Bronchial epithelial cell (primary cell): Measurements from ENCODE around the gene HMGCS1. TPM values are rescaled to one million over a fixed set of nuclear protein-coding genes. Genes with fewer than 3 reads are reported as not detected.

Experiments used
- DNase-seq: peaks from one replicate; pipeline ENCODE4 v3.0.0-alpha.2; 2010; ENCODE audit warnings: low read depth
- FAIRE-seq: peaks from 2 replicates; lab custom pipeline; 2011; peaks lifted over from hg19 to GRCh38; lab: Jason Lieb, UNC
- H3K27me3 ChIP-seq: 2 replicates; pipeline ENCODE4 v1.5.1; 2011; ENCODE audit warnings: low read length; ENCODE audit not compliant: control insufficient read depth, insufficient read depth
- H3K36me3 ChIP-seq: 2 replicates; pipeline ENCODE4 v1.5.1; 2011; ENCODE audit warnings: low read length; ENCODE audit not compliant: control insufficient read depth, insufficient read depth
- H3K4me3 ChIP-seq: 2 replicates; pipeline ENCODE4 v1.5.1; 2011; ENCODE audit warnings: mild to moderate bottlenecking, low read depth, low read length, control low read depth
- CTCF ChIP-seq: IDR thresholded peaks from 2 replicates; pipeline ENCODE4 v1.5.1; 2011; ENCODE audit warnings: mild to moderate bottlenecking, moderate library complexity, low read length, control low read depth, inconsistent platforms; ENCODE audit not compliant: insufficient read depth, severe bottlenecking
- total RNA-seq: library from RNA; depleted of rRNA; stranded (reverse); fragments of >200 nt; gene quantifications from 2 replicates; pipeline ENCODE4 v1.2.1, GENCODE V29; 2014

Gene HMGCS1
- total RNA-seq, 1 donor from 2014 or later, result 55.5 TPM

DNA sequence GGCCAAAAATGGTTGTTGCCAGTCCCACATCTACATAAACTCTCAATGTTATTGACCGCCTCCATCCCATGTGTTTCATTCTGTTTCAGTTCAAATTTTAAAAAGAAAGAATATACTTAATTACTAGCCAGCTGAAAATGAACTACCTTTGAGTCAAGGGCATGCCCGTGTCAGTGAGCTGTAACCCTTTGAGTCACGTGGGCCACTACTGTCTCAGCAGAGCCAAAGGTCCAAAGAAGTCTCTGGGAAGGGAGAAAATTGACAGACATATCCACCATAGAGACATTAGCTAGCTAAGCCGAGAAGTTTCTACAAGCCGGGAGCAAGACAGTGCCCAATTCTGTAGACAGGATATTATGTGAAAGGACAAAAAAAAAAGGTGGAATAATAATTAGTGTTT lies 61.5 kb downstream of the HMGCS1 start:
- Histone ChIP-seq H3K36me3 (no peaks in the 10 kb centered on the region), H3K27me3 (no peaks in the 10 kb centered on the region), H3K4me3 (no peak overlapping the region)
- TF ChIP-seq CTCF, result no peak
- no peak for DNase-seq
- no peak for FAIRE-seq

DNA sequence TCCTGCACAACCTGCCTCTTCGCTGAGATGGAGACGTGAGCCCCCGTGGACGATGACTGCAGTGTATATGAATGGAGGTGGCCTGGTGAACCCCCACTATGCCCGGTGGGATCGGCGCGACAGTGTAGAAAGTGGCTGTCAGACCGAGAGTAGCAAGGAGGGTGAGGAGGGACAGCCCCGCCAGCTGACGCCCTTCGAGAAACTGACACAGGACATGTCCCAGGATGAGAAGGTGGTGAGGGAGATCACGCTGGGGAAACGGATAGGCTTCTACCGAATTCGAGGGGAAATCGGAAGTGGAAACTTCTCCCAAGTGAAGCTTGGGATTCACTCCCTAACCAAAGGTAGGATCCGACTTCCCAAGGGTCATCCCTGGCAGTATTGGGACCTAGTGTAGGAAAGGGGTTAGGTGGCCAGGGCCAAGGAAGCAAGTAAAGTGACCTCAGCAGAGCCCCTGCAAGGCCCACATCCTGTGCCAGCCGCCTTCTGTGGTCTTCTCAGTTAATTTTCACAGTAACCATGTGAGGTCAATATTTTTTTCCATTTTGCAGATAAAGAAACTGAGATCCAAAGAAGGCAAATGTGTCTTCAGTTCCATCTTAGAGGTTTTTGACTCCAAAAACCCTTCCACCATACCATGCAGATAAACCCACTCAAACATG lies 67.4 kb downstream of the HMGCS1 start:
- H3K36me3 ChIP-seq, result no peaks in the 10 kb centered on the region
- no peak for FAIRE-seq
- no peak for TF ChIP-seq CTCF
- H3K4me3 ChIP-seq, result no peak overlapping the region
- H3K27me3 ChIP-seq, result peaks cover 2% of the 10 kb centered on the region
- no peak for DNase-seq

GRCh38 chr5:43244823-43245565 lies 68.2 kb downstream of the HMGCS1 start:
- no peaks in the 10 kb centered on the region for H3K36me3 ChIP-seq
- DNase-seq (no peak), FAIRE-seq (no peak)
- peaks cover 2% of the 10 kb centered on the region for H3K27me3 ChIP-seq
- H3K4me3 ChIP-seq, result no peak overlapping the region
- TF ChIP-seq CTCF, result no peak

- TF ChIP-seq CTCF, result no peak
- Histone ChIP-seq H3K27me3 (peaks cover 2% of the 10 kb centered on the region), H3K4me3 (no peak overlapping the region), H3K36me3 (no peaks in the 10 kb centered on the region)
- FAIRE-seq (no peak), DNase-seq (no peak)
Observed at GRCh38 chr5:43243270-43243669, 69.9 kb downstream of the HMGCS1 start.

- DNase-seq (no peak), FAIRE-seq (no peak)
- H3K4me3 ChIP-seq, result no peak overlapping the region
- peaks cover 2% of the 10 kb centered on the region for H3K27me3 ChIP-seq
- H3K36me3 ChIP-seq, result no peaks in the 10 kb centered on the region
- no peak for TF ChIP-seq CTCF
Observed at GRCh38 chr5:43242196-43242595, 71.0 kb downstream of the HMGCS1 start.

Other genes starting within 250 kb of the HMGCS1 start
- 33.9 and 40.8 TPM in 2 replicates for gene ZNF131, start 192.5 kb downstream of the HMGCS1 start, total RNA-seq
- 0.38 TPM in 1 of 2 replicates, not detected in the other for gene NIM1K, start 121.2 kb downstream of the HMGCS1 start, total RNA-seq
- gene CCL28, start 99.0 kb upstream of the HMGCS1 start, total RNA-seq, result 1.0 and 1.6 TPM in 2 replicates
- 12.4 and 30.6 TPM in 2 replicates for gene TMEM267, start 170.5 kb upstream of the HMGCS1 start, total RNA-seq
- gene C5orf34, start 201.7 kb upstream of the HMGCS1 start, total RNA-seq, result 0.53 and 1.3 TPM in 2 replicates
- 92.8 and 136 TPM in 2 replicates for gene PAIP1, start 243.7 kb upstream of the HMGCS1 start, total RNA-seq